A549 (cell line): ENCODE measurements around the gene GALC. TPM values are rescaled to one million over a fixed set of nuclear protein-coding genes. Genes with fewer than 3 reads are reported as not detected.
A peak's percentile ranks its signal among the peaks of the same experiment; 100 is the strongest.

Source experiments
- ATAC-seq, 2 experiments: fragments of 200-7000 bp in 1 of 2; fragments of >200 bp in 1 of 2; cut with Nextera tagmentation in 1 of 2; cut with Tn5 transposase in 1 of 2; 3 replicates each; pipeline versions ENCODE4 v1.8.0 to v1.9.1; 2018 to 2020; ENCODE audit warnings: mild to moderate bottlenecking in 1 of 2, moderate library complexity in 1 of 2
- CTCF ChIA-PET: fragments of 300-600 bp; sonication (Branson Sonifier 250); formaldehyde crosslinking; extraction: SDS; loops from one replicate; lab custom pipeline; 2021; ENCODE audit warnings: antibody characterized with exemption, inconsistent platforms; lab: Yijun Ruan, JAX
- POLR2A ChIA-PET: fragments of 350-600 bp; formaldehyde crosslinking; extraction: SDS; loops from one replicate; lab custom pipeline; 2021; ENCODE audit warnings: antibody characterized with exemption, inconsistent platforms; lab: Yijun Ruan, JAX
- DNase-seq, 2 experiments: peaks; one replicate each; pipeline versions ENCODE4 v3.0.0 to v3.0.0-alpha.2; 2011 to 2016; ENCODE audit warnings: low read depth in 1 of 2, low spot score in 1 of 2
- FAIRE-seq: peaks from 2 replicates; lab custom pipeline; 2011; peaks lifted over from hg19 to GRCh38; lab: Jason Lieb, UNC
- H3K27ac ChIP-seq, 2 experiments: fragments of >200 bp; sonication (Bioruptor Twin); formaldehyde crosslinking; 3 replicates each; pipeline ENCODE4 v1.5.1; 2016 to 2017
- H3K4me1 ChIP-seq: fragments of >200 bp; sonication (Bioruptor Twin); formaldehyde crosslinking; 3 replicates; pipeline ENCODE4 v1.6.1; 2016
- H3K4me2 ChIP-seq: fragments of >200 bp; sonication (Bioruptor Twin); formaldehyde crosslinking; 3 replicates; pipeline ENCODE4 v1.6.1; 2016
- H3K4me3 ChIP-seq: fragments of >200 bp; sonication (Bioruptor Twin); formaldehyde crosslinking; 3 replicates; pipeline ENCODE4 v1.5.1; 2016
- H3K9me3 ChIP-seq: fragments of >200 bp; sonication (Bioruptor Twin); formaldehyde crosslinking; 3 replicates; pipeline ENCODE4 v1.6.1; 2016
- ATOH8 ChIP-seq: fragments of 250-450 bp; sonication (Bioruptor Pico); IDR thresholded peaks from 2 replicates; pipeline ENCODE4 v1.5.0; 2020; ENCODE audit warnings: low read depth, mild to moderate bottlenecking, moderate library complexity
- CHD2 ChIP-seq: fragments of 150-350 bp; IDR thresholded peaks from 2 replicates; pipeline ENCODE4 v1.6.1; 2014; ENCODE audit warnings: low read length; ENCODE audit not compliant: partially characterized antibody
- CTCF ChIP-seq: fragments of >200 bp; sonication (Bioruptor Twin); formaldehyde crosslinking; IDR thresholded peaks from 3 replicates; pipeline ENCODE4 v1.5.1; 2016
- E2F6 ChIP-seq: IDR thresholded peaks from 2 replicates; pipeline ENCODE4 v1.6.1; 2012; ENCODE audit warnings: low read depth, borderline replicate concordance
- EHF ChIP-seq: fragments of 250-450 bp; sonication (Bioruptor Pico); IDR thresholded peaks from 2 replicates; pipeline ENCODE4 v1.5.0; 2020; ENCODE audit warnings: mild to moderate bottlenecking
- EP300 ChIP-seq, 2 experiments: fragments of >200 bp; sonication (Bioruptor Twin); formaldehyde crosslinking; IDR thresholded peaks; 2 replicates in 1 of 2; 3 replicates in 1 of 2; pipeline ENCODE4 v1.6.1; 2016 to 2017
- ESRRA ChIP-seq: fragments of 150-350 bp; IDR thresholded peaks from 2 replicates; pipeline ENCODE4 v1.6.1; 2014; ENCODE audit warnings: mild to moderate bottlenecking, low read length, borderline replicate concordance
- FOXS1 ChIP-seq: fragments of 250-450 bp; sonication (Bioruptor Pico); IDR thresholded peaks from 2 replicates; pipeline ENCODE4 v1.5.0; 2020; ENCODE audit warnings: mild to moderate bottlenecking, moderate library complexity
- GATA3 ChIP-seq: IDR thresholded peaks from 2 replicates; pipeline ENCODE4 v1.6.1; 2012; ENCODE audit warnings: borderline replicate concordance
- HDAC2 ChIP-seq: fragments of 200-600 bp; sonication (generic); IDR thresholded peaks from 2 replicates; pipeline ENCODE4 v1.6.1; 2016
- HEYL ChIP-seq: fragments of 250-450 bp; sonication (Bioruptor Pico); IDR thresholded peaks from 2 replicates; pipeline ENCODE4 v1.8.0; 2021; ENCODE audit warnings: mild to moderate bottlenecking, moderate library complexity
- HMGXB4 ChIP-seq: fragments of 250-450 bp; sonication (Bioruptor Pico); IDR thresholded peaks from 2 replicates; pipeline ENCODE4 v1.5.0; 2021; ENCODE audit warnings: mild to moderate bottlenecking, moderate library complexity, borderline replicate concordance
- HOXA7 ChIP-seq: fragments of 250-450 bp; sonication (Bioruptor Pico); IDR thresholded peaks from 2 replicates; pipeline ENCODE4 v1.5.0; 2020; ENCODE audit warnings: mild to moderate bottlenecking, moderate library complexity
- JUNB ChIP-seq: fragments of >200 bp; sonication (Bioruptor Twin); formaldehyde crosslinking; IDR thresholded peaks from 2 replicates; pipeline ENCODE4 v1.6.1; 2016
- KDM1A ChIP-seq: fragments of 200-600 bp; sonication (generic); IDR thresholded peaks from 2 replicates; pipeline ENCODE4 v1.6.1; 2016; ENCODE audit warnings: low read depth, mild to moderate bottlenecking
- KDM5A ChIP-seq: fragments of 200-600 bp; sonication (generic); IDR thresholded peaks from 2 replicates; pipeline ENCODE4 v1.6.1; 2016; ENCODE audit warnings: antibody characterized with exemption, mild to moderate bottlenecking
- NFE2L2 ChIP-seq: fragments of 150-350 bp; conservative IDR thresholded peaks from 2 replicates; pipeline ENCODE4 v1.6.1; 2014; ENCODE audit warnings: low read length
- PHF8 ChIP-seq: fragments of 200-600 bp; sonication (generic); IDR thresholded peaks from 2 replicates; pipeline ENCODE4 v1.6.1; 2016; ENCODE audit warnings: low read depth, mild to moderate bottlenecking, antibody characterized with exemption, moderate library complexity, borderline replicate concordance
- POLR2A ChIP-seq: IDR thresholded peaks from 2 replicates; pipeline ENCODE4 v1.6.1; 2012; ENCODE audit warnings: mild to moderate bottlenecking, low read length
- RAD21 ChIP-seq, 2 experiments: fragments of >200 bp in 1 of 2; sonication (Bioruptor Twin) in 1 of 2; formaldehyde crosslinking in 1 of 2; IDR thresholded peaks in 1 of 2; conservative IDR thresholded peaks in 1 of 2; 2 replicates in 1 of 2; 3 replicates in 1 of 2; pipeline ENCODE4 v1.6.1; 2012 to 2018; ENCODE audit warnings: inconsistent platforms in 1 of 2
- RCOR1 ChIP-seq: fragments of 150-350 bp; IDR thresholded peaks from 2 replicates; pipeline ENCODE4 v1.6.1; 2014; ENCODE audit warnings: antibody characterized with exemption, low read length, low read depth
- SMC3 ChIP-seq: fragments of >200 bp; sonication (Bioruptor Twin); formaldehyde crosslinking; IDR thresholded peaks from 3 replicates; pipeline ENCODE4 v1.6.1; 2018; ENCODE audit warnings: inconsistent platforms
- SREBF2 ChIP-seq: fragments of 450-650 bp; IDR thresholded peaks from 2 replicates; pipeline ENCODE4 v1.6.1; 2014; ENCODE audit warnings: mild to moderate bottlenecking, moderate library complexity
- USF2 ChIP-seq: fragments of 450-650 bp; IDR thresholded peaks from 2 replicates; pipeline ENCODE4 v1.6.1; 2014; ENCODE audit warnings: antibody characterized with exemption
- ZC3H11A ChIP-seq: fragments of 450-650 bp; IDR thresholded peaks from 2 replicates; pipeline ENCODE4 v1.6.1; 2014; ENCODE audit warnings: antibody characterized with exemption, mild to moderate bottlenecking
- ZSCAN20 ChIP-seq: fragments of 250-450 bp; sonication (Bioruptor Pico); IDR thresholded peaks from 2 replicates; pipeline ENCODE4 v1.8.0; 2022; ENCODE audit warnings: mild to moderate bottlenecking, moderate library complexity
- WGBS: methylation state at CpG from one replicate; pipeline ENCODE4 v1.1.6; 2017; ENCODE audit errors: missing lambda C conversion rate; 5-methylcytosine and 5-hydroxymethylcytosine counted together
- polyA plus RNA-seq, 4 experiments: library from polyadenylated mRNA; depleted of rRNA in 3 of 4; stranded (reverse); fragments of >200 nt; fragmentation: RNase III in 1 of 4; extraction: RNeasy Plus Mini Kit Qiagen cat#74134 plus additional on column Dnase treatment in 1 of 4; gene quantifications; 2 replicates in 3 of 4; 3 replicates in 1 of 4; pipeline ENCODE4 v1.2.3, GENCODE V29; 2011 to 2017

GALC gene
- polyA plus RNA-seq, 2 of the 4 experiments (the other 2 are of a cell fraction): 15.5 to 38.3 TPM

GRCh38 chr14:87944987-87945604 lies 47.9 kb downstream of the GALC start:
- no peak overlapping the region for H3K4me3 ChIP-seq
- TF ChIP-seq SMC3 (peak; percentile 41; the same call in 2 of the 3 replicates), HOXA7 (no peak), HEYL (no peak), NFE2L2 (no peak), RAD21 (conservative IDR thresholded peaks at IDR 0.05 in 1 of 2, IDR thresholded peaks at IDR 0.05 in 1 of 2) (peak; percentile 68 to 76), CTCF (peak; percentile 73)
- TF ChIP-seq, all 56 proteins: peak for 3
- POLR2A ChIA-PET: no interaction called here
- Histone ChIP-seq H3K9me3 (no peaks in the 10 kb centered on the region), H3K4me1 (no peaks in the 10 kb centered on the region), H3K4me2 (no peak overlapping the region), H3K27ac (no peak overlapping the region)
- ATAC-seq (peak in 1 of 2 experiments; percentile 45; a peak in 1 of 6 replicates), DNase-seq (peak in 1 of 2 experiments; percentile 62), FAIRE-seq (peak; percentile 93)
- WGBS: 27% methylated on average over 4 of the region's 4 CpGs
- CTCF ChIA-PET: interaction anchor here (0.6 to 4.1 kb wide), 24 partner anchors 10 to 923 kb away, joined by 3 to 50 read pairs (median 3); partner anchors contain the start of gene GALC

- no peak overlapping the region for H3K4me2 ChIP-seq
- FAIRE-seq: no peak
- TF ChIP-seq CHD2: no peak
- no peak for TF ChIP-seq ESRRA
- no peak for TF ChIP-seq EHF (CRISPR knock-in tag)
- TF ChIP-seq POLR2A: no peak
- no peak for TF ChIP-seq SREBF2
- TF ChIP-seq JUNB: no peak
- H3K9me3 ChIP-seq: no peaks in the 10 kb centered on the region
- ChIA-PET POLR2A (no interaction called here), CTCF (no interaction called here)
- H3K4me1 ChIP-seq: no peaks in the 10 kb centered on the region
- H3K4me3 ChIP-seq: no peak overlapping the region
- no peak overlapping the region for H3K27ac ChIP-seq
- ATAC-seq: no peak
- WGBS: 77% methylated on average over 2 of the region's 2 CpGs
- no peak for DNase-seq
Measured at GRCh38 chr14:87940894-87941293, 52.1 kb downstream of the GALC start.

- no peak overlapping the region for H3K4me3 ChIP-seq
- H3K9me3 ChIP-seq: no peaks in the 10 kb centered on the region
- TF ChIP-seq HMGXB4 (CRISPR knock-in tag): no peak
- TF ChIP-seq GATA3: no peak
- no peak for TF ChIP-seq KDM1A
- TF ChIP-seq PHF8: no peak
- TF ChIP-seq HDAC2: no peak
- no peak for TF ChIP-seq USF2
- no peak for TF ChIP-seq ZC3H11A
- TF ChIP-seq CHD2: no peak
- no peak for TF ChIP-seq POLR2A
- no peak for TF ChIP-seq EP300 (IDR thresholded peaks at IDR 0.05)
- no peak for TF ChIP-seq HOXA7
- TF ChIP-seq ATOH8 (CRISPR knock-in tag): no peak
- TF ChIP-seq KDM5A: no peak
- no peak for TF ChIP-seq E2F6
- TF ChIP-seq SREBF2: no peak
- TF ChIP-seq FOXS1: no peak
- no peak for TF ChIP-seq NFE2L2
- TF ChIP-seq ZSCAN20 (CRISPR knock-in tag): no peak
- no peak for TF ChIP-seq RCOR1
- TF ChIP-seq, all 56 proteins: peak for 0
- WGBS: 69% methylated on average over 3 of the region's 3 CpGs
- ChIA-PET POLR2A (no interaction called here), CTCF (no interaction called here)
- Histone ChIP-seq H3K4me2 (no peak overlapping the region), H3K4me1 (no peaks in the 10 kb centered on the region), H3K27ac (no peak overlapping the region)
- DNase-seq: no peak
- no peak for FAIRE-seq
- no peak for ATAC-seq
Measured at GRCh38 chr14:87940382-87940781, 52.6 kb downstream of the GALC start.
